K562 (cell line): ENCODE data around the gene KCND3. TPM values are rescaled to one million over a fixed set of nuclear protein-coding genes. Genes with fewer than 3 reads are reported as not detected.

Source experiments
- ATAC-seq: fragments of 200-7000 bp; cut with Tn5 transposase; 3 replicates; pipeline ENCODE4 v1.9.1; 2020; ENCODE audit warnings: moderate library complexity
- BruUV-seq: library from RNA; stranded (reverse); fragments of 400-500 nt; replicated peaks from 2 replicates; lab custom pipeline; 2021; lab: Mats Ljungman, UMichigan
- CTCF ChIA-PET: fragments of 300-600 bp; formaldehyde crosslinking; extraction: SDS; loops from one replicate; lab custom pipeline; 2021; ENCODE audit warnings: low intra/inter-chr PET ratio; lab: Yijun Ruan, JAX
- POLR2A ChIA-PET: fragments of 300-600, 350-650 bp; sonication (Branson Sonifier 250); formaldehyde crosslinking; extraction: SDS; loops from one replicate; lab custom pipeline; 2021; ENCODE audit warnings: antibody characterized with exemption, inconsistent platforms; lab: Yijun Ruan, JAX
- DNase-seq, 4 experiments: peaks; one replicate each; pipeline versions ENCODE4 v3.0.0 to v3.0.0-alpha.2; 2011 to 2018; ENCODE audit warnings: low spot score in 3 of 4, mixed read lengths in 3 of 4; ENCODE audit errors: extremely low read depth in 1 of 4
- FAIRE-seq: peaks from 2 replicates; lab custom pipeline; 2011; peaks lifted over from hg19 to GRCh38; lab: Jason Lieb, UNC
- H2AFZ ChIP-seq: 2 replicates; pipeline ENCODE4 v1.6.0; 2011; ENCODE audit warnings: low read depth, low read length, control low read depth, inconsistent platforms
- H3K27ac ChIP-seq: fragments of 200-600 bp; 3 replicates; pipeline ENCODE4 v1.8.0; 2011; ENCODE audit warnings: low read depth, mild to moderate bottlenecking, control low read depth, inconsistent platforms, low read length, moderate library complexity, mixed read lengths; ENCODE audit errors: extremely low read depth
- H3K27me3 ChIP-seq, 2 experiments: fragments of 300-600 bp in 1 of 2; 2 replicates in 1 of 2; 3 replicates in 1 of 2; pipeline versions ENCODE4 v1.6.0 to v1.8.0; 2011; ENCODE audit warnings: inconsistent platforms in 2 of 2, low read length in 2 of 2, mild to moderate bottlenecking in 1 of 2, mixed read lengths in 1 of 2, moderate library complexity in 1 of 2; ENCODE audit not compliant: control insufficient read depth in 2 of 2, insufficient read depth in 2 of 2
- H3K36me3 ChIP-seq: fragments of 300-600 bp; 3 replicates; pipeline ENCODE4 v1.8.0; 2011; ENCODE audit warnings: mild to moderate bottlenecking, low read length, inconsistent platforms; ENCODE audit not compliant: control insufficient read depth, insufficient read depth
- H3K4me1 ChIP-seq, 2 experiments: fragments of 200-600 bp in 1 of 2; replicated peaks in 1 of 2; 2 replicates in 1 of 2; 3 replicates in 1 of 2; pipeline versions ENCODE4 v1.5.1 to v1.8.0; 2011; ENCODE audit warnings: inconsistent platforms in 2 of 2, low read length in 2 of 2, mild to moderate bottlenecking in 1 of 2, mixed read lengths in 1 of 2, moderate library complexity in 1 of 2; ENCODE audit not compliant: control insufficient read depth in 2 of 2, insufficient read depth in 2 of 2
- H3K4me2 ChIP-seq: 2 replicates; pipeline ENCODE4 v1.6.1; 2011; ENCODE audit warnings: low read length, control low read depth, inconsistent platforms, mixed read lengths; ENCODE audit not compliant: insufficient read depth
- H3K4me3 ChIP-seq: fragments of 200-600 bp; sonication (generic), shearing (Covaris generic); 2 replicates; pipeline ENCODE4 v1.5.1; 2016; ENCODE audit warnings: control low read depth, inconsistent platforms
- H3K79me2 ChIP-seq: fragments of 200-600 bp; 3 replicates; pipeline ENCODE4 v1.8.0; 2011; ENCODE audit warnings: low read length, inconsistent platforms; ENCODE audit not compliant: control insufficient read depth, insufficient read depth
- H3K9ac ChIP-seq, 2 experiments: 2 replicates each; pipeline versions ENCODE4 v1.6.0 to v1.6.1; 2011; ENCODE audit warnings: low read depth in 2 of 2, low read length in 2 of 2, control low read depth in 1 of 2, inconsistent platforms in 1 of 2, mild to moderate bottlenecking in 1 of 2, mixed read lengths in 1 of 2; ENCODE audit not compliant: insufficient read depth in 1 of 2
- H3K9me1 ChIP-seq: one replicate; pipeline ENCODE4 v1.6.0; 2011; ENCODE audit warnings: inconsistent platforms, mild to moderate bottlenecking, low read length, moderate library complexity; ENCODE audit not compliant: control insufficient read depth, insufficient read depth
- H3K9me3 ChIP-seq: replicated peaks from 2 replicates; pipeline ENCODE4 v1.5.1; 2011; ENCODE audit warnings: low read depth, low read length, inconsistent platforms; ENCODE audit not compliant: control insufficient read depth, insufficient read depth
- H4K20me1 ChIP-seq: replicated peaks from 2 replicates; pipeline ENCODE4 v1.6.1; 2011; ENCODE audit warnings: low read length, inconsistent platforms, mixed read lengths; ENCODE audit not compliant: control insufficient read depth, insufficient read depth
- GATAD2B ChIP-seq: fragments of 450-650 bp; IDR thresholded peaks from 2 replicates; pipeline ENCODE4 v1.6.1; 2017; ENCODE audit warnings: mild to moderate bottlenecking, borderline replicate concordance
- HOXB6 ChIP-seq: fragments of 250-450 bp; sonication (Bioruptor Pico); IDR thresholded peaks from 2 replicates; pipeline ENCODE4 v1.5.1; 2022; ENCODE audit warnings: mild to moderate bottlenecking, borderline replicate concordance
- IFI16 ChIP-seq: fragments of 250-450 bp; sonication (Bioruptor Pico); IDR thresholded peaks from 2 replicates; pipeline ENCODE4 v2.1.2; 2022; ENCODE audit warnings: mild to moderate bottlenecking, inconsistent platforms
- MCM2 ChIP-seq: fragments of 450-650 bp; IDR thresholded peaks from 2 replicates; pipeline ENCODE4 v1.6.1; 2017; ENCODE audit warnings: low read depth, mild to moderate bottlenecking
- ZNF133 ChIP-seq: fragments of 250-450 bp; sonication (Bioruptor Pico); IDR thresholded peaks from 2 replicates; pipeline ENCODE4 v1.4.0; 2020; ENCODE audit warnings: mild to moderate bottlenecking
- ZNF347 ChIP-seq: fragments of 450-650 bp; formaldehyde crosslinking; IDR thresholded peaks from 2 replicates; pipeline ENCODE4 v1.4.0; 2020; ENCODE audit warnings: low read depth, mild to moderate bottlenecking, moderate library complexity
- WGBS: fragments of 100-300 bp; shearing (Covaris generic); methylation state at CpG from one replicate; pipeline ENCODE4 v1.1.6; 2016; ENCODE audit warnings: low coverage, mixed read lengths; ENCODE audit not compliant: insufficient coverage; ENCODE audit errors: missing lambda C conversion rate; 5-methylcytosine and 5-hydroxymethylcytosine counted together
- in situ Hi-C: fragments of 300-500 bp; cut with MboI; formaldehyde crosslinking; loops from 4 replicates; pipeline ENCODE4 v1.15.0; 2018; ENCODE audit warnings: inconsistent platforms, mixed read lengths
- intact Hi-C: fragments of 100-400 bp; cut with micrococcal nuclease; formaldehyde crosslinking; loops from 2 replicates; pipeline ENCODE4 v1.14.2; 2022
- polyA plus RNA-seq, 8 experiments: library from polyadenylated mRNA; depleted of rRNA in 4 of 8; stranded (reverse) in 5 of 8; unstranded in 3 of 8; fragments of >200 nt; fragmentation: Nextera tagmentation in 2 of 8; fragmentation: Illumina TruSeq in 1 of 8; extraction: Ambion mirVana in 2 of 8; extraction: Trizol in 1 of 8; gene quantifications; 2 replicates each; pipeline versions ENCODE4 v1.2.1 to v1.2.3, GENCODE V29; 2011 to 2014; ENCODE audit warnings: inconsistent platforms in 1 of 8, missing spikeins in 1 of 8
- total RNA-seq, 7 experiments: library from RNA; depleted of rRNA in 6 of 7; stranded (reverse); fragments of >200 nt in 6 of 7; fragmentation: Illumina TruSeq in 2 of 7; extraction: Trizol in 2 of 7; gene quantifications; 2 replicates each; pipeline versions ENCODE4 v1.2.1 to v1.2.3, GENCODE V29; 2011 to 2021; ENCODE audit warnings: low replicate concordance in 1 of 7
- TF ChIP-seq, protein P1 (sequence below): sonication (generic); formaldehyde crosslinking; IDR thresholded peaks from 2 replicates; pipeline ENCODE4 v1.8.1; 2023; ENCODE audit warnings: missing genetic modification reagents, mild to moderate bottlenecking, borderline replicate concordance
- TF ChIP-seq, protein P2 (sequence below), 2 experiments: fragments of 450-650 bp; conservative IDR thresholded peaks; 2 replicates each; pipeline ENCODE4 v1.6.1; 2017; ENCODE audit warnings: mild to moderate bottlenecking in 2 of 2, moderate library complexity in 2 of 2
- TF ChIP-seq, protein P3 (sequence below): fragments of 250-450 bp; sonication (Bioruptor Pico); IDR thresholded peaks from 2 replicates; pipeline ENCODE4 v1.5.0; 2020; ENCODE audit warnings: mild to moderate bottlenecking

Gene KCND3
- total and polyA plus RNA-seq, 9 of the 15 experiments (the other 6 are each of a cell fraction or from before 2014, with no cell fraction given): not detected

DNA sequence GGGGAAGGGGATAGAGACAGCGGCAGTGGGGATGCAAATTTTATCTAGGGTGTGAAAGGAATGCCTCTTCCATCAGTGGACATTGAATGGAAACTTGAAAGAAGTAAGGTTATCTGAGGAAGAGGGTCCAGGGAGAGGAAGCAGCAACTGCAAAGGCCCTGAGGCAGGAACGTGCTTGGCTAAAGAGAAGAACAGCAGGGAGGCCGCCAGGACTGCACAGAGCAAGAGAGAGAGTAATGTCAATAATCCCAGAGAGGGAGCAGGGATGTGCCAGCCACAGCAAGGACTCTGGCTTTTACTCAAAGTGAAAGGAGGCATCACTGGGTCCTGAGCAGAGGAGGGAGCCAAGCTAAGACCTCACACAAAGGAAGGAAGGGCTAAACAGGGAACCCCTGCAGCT lies 50.9 kb downstream of the KCND3 start:
- 0% methylated on average over 3 of the region's 3 CpGs for WGBS
- Histone ChIP-seq H4K20me1 (peaks cover 8% of the 10 kb centered on the region; the same call in 1 of the 2 replicates), H3K9ac (no peak overlapping the region), H3K27me3 (peaks cover 0 to 16% of the 10 kb centered on the region in 2 experiments; a peak in 2 of 5 replicates), H3K36me3 (no peaks in the 10 kb centered on the region), H3K9me3 (no peaks in the 10 kb centered on the region), H3K79me2 (no peaks in the 10 kb centered on the region), H3K9me1 (no peaks in the 10 kb centered on the region), H3K27ac (no peak overlapping the region), H2AFZ (no peak overlapping the region), H3K4me2 (no peak overlapping the region), H3K4me3 (no peak overlapping the region), H3K4me1 (no peaks in the 10 kb centered on the region)
- no TSS peak for BruUV-seq
- ATAC-seq: no peak
- CTCF ChIA-PET: no interaction called here
- TF ChIP-seq GATAD2B (no peak), ZNF347 (CRISPR knock-in tag) (no peak), IFI16 (CRISPR knock-in tag) (no peak), ZNF133 (no peak), MCM2 (no peak), HOXB6 (no peak)
- TF ChIP-seq, protein P1, sequence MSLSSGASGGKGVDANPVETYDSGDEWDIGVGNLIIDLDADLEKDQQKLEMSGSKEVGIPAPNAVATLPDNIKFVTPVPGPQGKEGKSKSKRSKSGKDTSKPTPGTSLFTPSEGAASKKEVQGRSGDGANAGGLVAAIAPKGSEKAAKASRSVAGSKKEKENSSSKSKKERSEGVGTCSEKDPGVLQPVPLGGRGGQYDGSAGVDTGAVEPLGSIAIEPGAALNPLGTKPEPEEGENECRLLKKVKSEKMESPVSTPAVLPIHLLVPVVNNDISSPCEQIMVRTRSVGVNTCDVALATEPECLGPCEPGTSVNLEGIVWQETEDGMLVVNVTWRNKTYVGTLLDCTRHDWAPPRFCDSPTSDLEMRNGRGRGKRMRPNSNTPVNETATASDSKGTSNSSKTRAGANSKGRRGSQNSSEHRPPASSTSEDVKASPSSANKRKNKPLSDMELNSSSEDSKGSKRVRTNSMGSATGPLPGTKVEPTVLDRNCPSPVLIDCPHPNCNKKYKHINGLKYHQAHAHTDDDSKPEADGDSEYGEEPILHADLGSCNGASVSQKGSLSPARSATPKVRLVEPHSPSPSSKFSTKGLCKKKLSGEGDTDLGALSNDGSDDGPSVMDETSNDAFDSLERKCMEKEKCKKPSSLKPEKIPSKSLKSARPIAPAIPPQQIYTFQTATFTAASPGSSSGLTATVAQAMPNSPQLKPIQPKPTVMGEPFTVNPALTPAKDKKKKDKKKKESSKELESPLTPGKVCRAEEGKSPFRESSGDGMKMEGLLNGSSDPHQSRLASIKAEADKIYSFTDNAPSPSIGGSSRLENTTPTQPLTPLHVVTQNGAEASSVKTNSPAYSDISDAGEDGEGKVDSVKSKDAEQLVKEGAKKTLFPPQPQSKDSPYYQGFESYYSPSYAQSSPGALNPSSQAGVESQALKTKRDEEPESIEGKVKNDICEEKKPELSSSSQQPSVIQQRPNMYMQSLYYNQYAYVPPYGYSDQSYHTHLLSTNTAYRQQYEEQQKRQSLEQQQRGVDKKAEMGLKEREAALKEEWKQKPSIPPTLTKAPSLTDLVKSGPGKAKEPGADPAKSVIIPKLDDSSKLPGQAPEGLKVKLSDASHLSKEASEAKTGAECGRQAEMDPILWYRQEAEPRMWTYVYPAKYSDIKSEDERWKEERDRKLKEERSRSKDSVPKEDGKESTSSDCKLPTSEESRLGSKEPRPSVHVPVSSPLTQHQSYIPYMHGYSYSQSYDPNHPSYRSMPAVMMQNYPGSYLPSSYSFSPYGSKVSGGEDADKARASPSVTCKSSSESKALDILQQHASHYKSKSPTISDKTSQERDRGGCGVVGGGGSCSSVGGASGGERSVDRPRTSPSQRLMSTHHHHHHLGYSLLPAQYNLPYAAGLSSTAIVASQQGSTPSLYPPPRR (CRISPR knock-in tag): no peak
- TF ChIP-seq, protein P2, sequence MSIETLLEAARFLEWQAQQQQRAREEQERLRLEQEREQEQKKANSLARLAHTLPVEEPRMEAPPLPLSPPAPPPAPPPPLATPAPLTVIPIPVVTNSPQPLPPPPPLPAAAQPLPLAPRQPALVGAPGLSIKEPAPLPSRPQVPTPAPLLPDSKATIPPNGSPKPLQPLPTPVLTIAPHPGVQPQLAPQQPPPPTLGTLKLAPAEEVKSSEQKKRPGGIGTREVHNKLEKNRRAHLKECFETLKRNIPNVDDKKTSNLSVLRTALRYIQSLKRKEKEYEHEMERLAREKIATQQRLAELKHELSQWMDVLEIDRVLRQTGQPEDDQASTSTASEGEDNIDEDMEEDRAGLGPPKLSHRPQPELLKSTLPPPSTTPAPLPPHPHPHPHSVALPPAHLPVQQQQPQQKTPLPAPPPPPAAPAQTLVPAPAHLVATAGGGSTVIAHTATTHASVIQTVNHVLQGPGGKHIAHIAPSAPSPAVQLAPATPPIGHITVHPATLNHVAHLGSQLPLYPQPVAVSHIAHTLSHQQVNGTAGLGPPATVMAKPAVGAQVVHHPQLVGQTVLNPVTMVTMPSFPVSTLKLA (conservative IDR thresholded peaks at IDR 0.05): no peak
- TF ChIP-seq, protein P3, sequence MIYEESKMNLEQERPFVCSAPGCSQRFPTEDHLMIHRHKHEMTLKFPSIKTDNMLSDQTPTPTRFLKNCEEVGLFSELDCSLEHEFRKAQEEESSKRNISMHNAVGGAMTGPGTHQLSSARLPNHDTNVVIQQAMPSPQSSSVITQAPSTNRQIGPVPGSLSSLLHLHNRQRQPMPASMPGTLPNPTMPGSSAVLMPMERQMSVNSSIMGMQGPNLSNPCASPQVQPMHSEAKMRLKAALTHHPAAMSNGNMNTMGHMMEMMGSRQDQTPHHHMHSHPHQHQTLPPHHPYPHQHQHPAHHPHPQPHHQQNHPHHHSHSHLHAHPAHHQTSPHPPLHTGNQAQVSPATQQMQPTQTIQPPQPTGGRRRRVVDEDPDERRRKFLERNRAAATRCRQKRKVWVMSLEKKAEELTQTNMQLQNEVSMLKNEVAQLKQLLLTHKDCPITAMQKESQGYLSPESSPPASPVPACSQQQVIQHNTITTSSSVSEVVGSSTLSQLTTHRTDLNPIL (CRISPR knock-in tag): no peak
- no peak for FAIRE-seq
- POLR2A ChIA-PET: no interaction called here
- intact Hi-C loops: no loop called here
- no peak for DNase-seq
- in situ Hi-C loops: no loop called here
